Gastroesophageal sphincter (tissue), 4 donors: Measurements from ENCODE around the gene SSBP3. TPM values are rescaled to one million over a fixed set of nuclear protein-coding genes. Genes with fewer than 3 reads are reported as not detected.

Experiments
- ATAC-seq: fragments of 150-250 bp; one replicate; pipeline ENCODE4 v1.9.1; 2016; ENCODE audit warnings: mild to moderate bottlenecking, moderate library complexity
- H3K27ac ChIP-seq, 4 donors: fragments of 200-600 bp; sonication (generic) in 3 of 4; 1 replicate in 3 of 4; 2 replicates in 1 of 4; pipeline ENCODE4 v1.5.1; 2016 to 2019
- H3K27me3 ChIP-seq: fragments of 200-600 bp; sonication (generic); one replicate; pipeline ENCODE4 v1.5.1; 2019
- H3K36me3 ChIP-seq, 2 donors: fragments of 200-600 bp; sonication (generic); one replicate each; pipeline ENCODE4 v1.5.1; 2019; ENCODE audit warnings: control low read depth in 1 of 2
- H3K4me1 ChIP-seq, 3 donors: fragments of 200-600 bp; sonication (generic); 1 replicate in 2 of 3; 2 replicates in 1 of 3; pipeline ENCODE4 v1.5.1; 2016 to 2019; ENCODE audit warnings: control low read depth in 2 of 3
- H3K4me3 ChIP-seq, 2 donors: fragments of 200-600 bp; sonication (generic); one replicate each; pipeline ENCODE4 v1.5.1; 2019; ENCODE audit warnings: mild to moderate bottlenecking in 1 of 2, moderate library complexity in 1 of 2
- H3K9me3 ChIP-seq, 3 donors: fragments of 200-600 bp; sonication (generic); one replicate each; pipeline ENCODE4 v1.5.1; 2017 to 2019; ENCODE audit warnings: control low read depth in 2 of 3
- CTCF ChIP-seq, 4 experiments: fragments of 200-600 bp in 2 of 4; fragments of 450-650 bp in 2 of 4; sonication (generic) in 1 of 4; IDR thresholded peaks; one replicate each; pipeline ENCODE4 v1.5.1; 2017 to 2019; ENCODE audit warnings: antibody characterized with exemption in 4 of 4, mild to moderate bottlenecking in 2 of 4, moderate library complexity in 2 of 4
- EP300 ChIP-seq: sonication (generic); formaldehyde crosslinking; IDR thresholded peaks from one replicate; pipeline ENCODE4 v1.6.1; 2017; ENCODE audit warnings: antibody characterized with exemption, mild to moderate bottlenecking
- POLR2A ChIP-seq, 2 donors: fragments of 450-650 bp; IDR thresholded peaks; one replicate each; pipeline ENCODE4 v1.6.1; 2017; ENCODE audit warnings: antibody characterized with exemption in 2 of 2, mild to moderate bottlenecking in 2 of 2, moderate library complexity in 1 of 2
- POLR2AphosphoS5 ChIP-seq: sonication (generic); formaldehyde crosslinking; IDR thresholded peaks from one replicate; pipeline ENCODE4 v1.6.1; 2017; ENCODE audit warnings: antibody characterized with exemption
- WGBS, 2 donors: methylation state at CpG; one replicate each; pipeline ENCODE4 v1.1.5; 2018; ENCODE audit warnings: low coverage in 1 of 2; 5-methylcytosine and 5-hydroxymethylcytosine counted together
- total RNA-seq, 4 donors: library from RNA; depleted of rRNA; stranded (reverse); fragments of >200 nt; gene quantifications; one replicate each; pipeline ENCODE4 v1.1.0, GENCODE V29; 2016

Gene SSBP3
- total RNA-seq, 4 donors from 2014 or later, result 40.8 to 46.7 (median 45.5) TPM

GRCh38 chr1:54221113-54221834 is 184.9 kb downstream of the SSBP3 start:
- Histone ChIP-seq H3K27me3 (no peaks in the 10 kb centered on the region), H3K27ac (peak overlapping the region in 3 of 4 donors; percentile 65 to 73 (median 69)), H3K36me3 (peaks cover 0 to 51% of the 10 kb centered on the region in 2 donors), H3K4me3 (no peak overlapping the region), H3K4me1 (peaks cover 0 to 37% (median 14%) of the 10 kb centered on the region in 3 donors), H3K9me3 (no peaks in the 10 kb centered on the region)
- TF ChIP-seq CTCF (IDR thresholded peaks at IDR 0.05), result no peak
- no peak for ATAC-seq
- WGBS, 2 donors, result 78 to 87% methylated on average over 6 to 12 of the region's 12 CpGs

GRCh38 chr1:54220004-54220811 is 186.0 kb downstream of the SSBP3 start:
- 0 to 25% methylated on average over 1 to 2 of the region's 18 CpGs for WGBS, 2 donors

GRCh38 chr1:54219688-54220003 is 186.5 kb downstream of the SSBP3 start:
- H3K4me1 ChIP-seq, result peaks cover 0 to 37% (median 14%) of the 10 kb centered on the region in 3 donors
- no peak for ATAC-seq
- H3K9me3 ChIP-seq, result no peaks in the 10 kb centered on the region
- peaks cover 0 to 54% of the 10 kb centered on the region in 2 donors for H3K36me3 ChIP-seq
- no peaks in the 10 kb centered on the region for H3K27me3 ChIP-seq
- H3K27ac ChIP-seq, result peak overlapping the region in 3 of 4 donors; percentile 48 to 73 (median 69)
- WGBS, 2 donors, result 24 to 26% methylated on average over 3 of the region's 3 CpGs
- TF ChIP-seq POLR2A (IDR thresholded peaks at IDR 0.05), result no peak
- no peak for TF ChIP-seq EP300
- no peak overlapping the region for H3K4me3 ChIP-seq

More at GRCh38 chr1:54220004-54220811, 186.0 kb downstream of the SSBP3 start:
- Histone ChIP-seq H3K27ac (peak overlapping the region; percentile 14 to 73 (median 67)), H3K9me3 (no peaks in the 10 kb centered on the region), H3K4me3 (no peak overlapping the region), H3K27me3 (no peaks in the 10 kb centered on the region), H3K36me3 (peaks cover 0 to 51% of the 10 kb centered on the region in 2 donors), H3K4me1 (peaks cover 0 to 37% (median 14%) of the 10 kb centered on the region in 3 donors)
- no peak for TF ChIP-seq CTCF (IDR thresholded peaks at IDR 0.05)
- no peak for TF ChIP-seq POLR2AphosphoS5
- TF ChIP-seq POLR2A (IDR thresholded peaks at IDR 0.05), result no peak
- TF ChIP-seq EP300, result no peak
- ATAC-seq, result peak; percentile 65

- H3K4me3 ChIP-seq, result no peak overlapping the region
- TF ChIP-seq CTCF (IDR thresholded peaks at IDR 0.05) (no peak), POLR2A (IDR thresholded peaks at IDR 0.05) (no peak), POLR2AphosphoS5 (no peak), EP300 (no peak)
- ATAC-seq, result no peak
- WGBS, 2 donors, result 50 to 81% methylated on average over 7 to 8 of the region's 11 CpGs
- peak overlapping the region in 3 of 4 donors; percentile 48 to 73 (median 69) for H3K27ac ChIP-seq
- peaks cover 0 to 37% (median 14%) of the 10 kb centered on the region in 3 donors for H3K4me1 ChIP-seq
- no peaks in the 10 kb centered on the region for H3K9me3 ChIP-seq
- H3K36me3 ChIP-seq, result peaks cover 0 to 54% of the 10 kb centered on the region in 2 donors
- no peaks in the 10 kb centered on the region for H3K27me3 ChIP-seq
Measured at GRCh38 chr1:54218883-54219687, 187.1 kb downstream of the SSBP3 start.

GRCh38 chr1:54215523-54215922 is 190.7 kb downstream of the SSBP3 start:
- TF ChIP-seq CTCF (IDR thresholded peaks at IDR 0.05) (no peak), POLR2AphosphoS5 (no peak), POLR2A (IDR thresholded peaks at IDR 0.05) (no peak), EP300 (no peak)
- Histone ChIP-seq H3K27me3 (no peaks in the 10 kb centered on the region), H3K27ac (no peak overlapping the region), H3K4me3 (no peak overlapping the region), H3K4me1 (peaks cover 0 to 22% (median 14%) of the 10 kb centered on the region in 3 donors), H3K36me3 (peaks cover 2 to 89% of the 10 kb centered on the region in 2 donors), H3K9me3 (no peaks in the 10 kb centered on the region)
- no peak for ATAC-seq
- 73 to 88% methylated on average over 3 to 4 of the region's 9 CpGs for WGBS, 2 donors
